Gastrocnemius medialis (tissue), 4 donors: Measurements from ENCODE around the gene FCN2. TPM values are rescaled to one million over a fixed set of nuclear protein-coding genes. Genes with fewer than 3 reads are reported as not detected.

Experiments
- ATAC-seq, 2 donors: fragments of 150-250 bp; one replicate each; pipeline ENCODE4 v1.9.1; 2016
- DNase-seq, 2 donors: peaks; one replicate each; pipeline ENCODE4 v3.0.0-alpha.2; 2019
- H3K27ac ChIP-seq, 4 donors: fragments of 200-600 bp; sonication (generic); 1 replicate in 1 of 4; 2 replicates in 3 of 4; pipeline ENCODE4 v1.5.1; 2016 to 2018; ENCODE audit warnings: mild to moderate bottlenecking in 2 of 4, moderate library complexity in 1 of 4
- H3K27me3 ChIP-seq, 3 donors: fragments of 200-600 bp; sonication (generic) in 2 of 3; 1 replicate in 1 of 3; 2 replicates in 2 of 3; pipeline versions ENCODE4 v1.5.1 to v1.6.0; 2016 to 2019; ENCODE audit warnings: mild to moderate bottlenecking in 1 of 3, moderate library complexity in 1 of 3
- H3K36me3 ChIP-seq, 2 donors: fragments of 200-600 bp; sonication (generic) in 1 of 2; one replicate each; pipeline ENCODE4 v1.5.1; 2017 to 2018
- H3K4me1 ChIP-seq, 2 donors: fragments of 200-600 bp; sonication (generic) in 1 of 2; one replicate each; pipeline ENCODE4 v1.5.1; 2016 to 2017; ENCODE audit warnings: mild to moderate bottlenecking in 2 of 2
- H3K4me3 ChIP-seq, 4 donors: fragments of 200-600 bp; sonication (generic) in 3 of 4; 1 replicate in 1 of 4; 2 replicates in 3 of 4; pipeline ENCODE4 v1.5.1; 2016 to 2019; ENCODE audit warnings: mild to moderate bottlenecking in 2 of 4
- H3K9me3 ChIP-seq, 3 donors: fragments of 200-600 bp; sonication (generic) in 2 of 3; 1 replicate in 1 of 3; 2 replicates in 2 of 3; pipeline ENCODE4 v1.5.1; 2016 to 2019
- CTCF ChIP-seq, 5 experiments: fragments of 450-650 bp in 3 of 5; fragments of 200-600 bp in 2 of 5; sonication (generic) in 2 of 5; IDR thresholded peaks in 4 of 5; conservative IDR thresholded peaks in 1 of 5; 1 replicate in 4 of 5; 2 replicates in 1 of 5; pipeline ENCODE4 v1.5.1; 2016 to 2019; ENCODE audit warnings: antibody characterized with exemption in 5 of 5, mild to moderate bottlenecking in 3 of 5, moderate library complexity in 3 of 5
- POLR2A ChIP-seq, 2 donors: fragments of 450-650 bp; IDR thresholded peaks; one replicate each; pipeline ENCODE4 v1.6.1; 2017; ENCODE audit warnings: antibody characterized with exemption in 2 of 2, mild to moderate bottlenecking in 2 of 2, moderate library complexity in 2 of 2
- in situ Hi-C, 4 donors: fragments of 200-750 bp; cut with MboI; loops; one replicate each; pipeline versions ENCODE4 v1.15.0 to v1.8.0; 2017; ENCODE audit warnings: low sequenced_read_pairs in 4 of 4
- intact Hi-C: fragments of 100-400 bp; cut with DNase I; formaldehyde crosslinking; loops from one replicate; pipeline ENCODE4 v1.15.1; 2023; ENCODE audit warnings: low total_unique reads
- total RNA-seq, 4 donors: library from RNA; depleted of rRNA; stranded (reverse); fragments of >200 nt; gene quantifications; one replicate each; pipeline versions ENCODE4 v1.1.0 to v1.2.3, GENCODE V29; 2016

The FCN2 gene
- total RNA-seq, 4 donors from 2014 or later = not detected

GRCh38 chr9:134888603-134889190 is 8.1 kb downstream of the FCN2 start:
- ATAC-seq (peak; percentile 55 to 62), DNase-seq (no peak)
- H3K27ac ChIP-seq = no peak overlapping the region
- intact Hi-C loops = no loop called here
- H3K27me3 ChIP-seq = no peaks in the 10 kb centered on the region
- H3K4me1 ChIP-seq = no peaks in the 10 kb centered on the region
- TF ChIP-seq CTCF (IDR thresholded peaks at IDR 0.05 in 4 of 5, conservative IDR thresholded peaks at IDR 0.05 in 1 of 5) (no peak), POLR2A (IDR thresholded peaks at IDR 0.05) (no peak)
- H3K4me3 ChIP-seq = no peak overlapping the region
- in situ Hi-C loops = no loop called here
- no peaks in the 10 kb centered on the region for H3K9me3 ChIP-seq
- H3K36me3 ChIP-seq = no peaks in the 10 kb centered on the region

- no peaks in the 10 kb centered on the region for H3K36me3 ChIP-seq
- intact Hi-C loops (loop anchor here (10.0 kb wide), 1 partner anchor 85 kb away; no protein-coding TSS in a partner anchor), in situ Hi-C loops (no loop called here)
- no peak for TF ChIP-seq POLR2A (IDR thresholded peaks at IDR 0.05)
- TF ChIP-seq CTCF (IDR thresholded peaks at IDR 0.05 in 4 of 5, conservative IDR thresholded peaks at IDR 0.05 in 1 of 5) = no peak
- no peaks in the 10 kb centered on the region for H3K27me3 ChIP-seq
- DNase-seq (no peak), ATAC-seq (no peak)
- H3K27ac ChIP-seq = no peak overlapping the region
- H3K4me3 ChIP-seq = no peak overlapping the region
- peaks cover 0 to 2% of the 10 kb centered on the region in 2 donors for H3K4me1 ChIP-seq
- H3K9me3 ChIP-seq = no peaks in the 10 kb centered on the region
These were observed 9.0 kb downstream of the FCN2 start for GRCh38 chr9:134889386-134890154.

- Histone ChIP-seq H3K4me1 (peaks cover 0 to 6% of the 10 kb centered on the region in 2 donors), H3K4me3 (no peak overlapping the region), H3K27me3 (no peaks in the 10 kb centered on the region), H3K27ac (no peak overlapping the region), H3K9me3 (no peaks in the 10 kb centered on the region), H3K36me3 (no peaks in the 10 kb centered on the region)
- intact Hi-C loops (loop anchor here (10.0 kb wide), 1 partner anchor 85 kb away; no protein-coding TSS in a partner anchor), in situ Hi-C loops (no loop called here)
- TF ChIP-seq CTCF (IDR thresholded peaks at IDR 0.05 in 4 of 5, conservative IDR thresholded peaks at IDR 0.05 in 1 of 5) = no peak
- TF ChIP-seq POLR2A (IDR thresholded peaks at IDR 0.05) = no peak
- ATAC-seq (no peak), DNase-seq (no peak)
These were observed 9.5 kb downstream of the FCN2 start for GRCh38 chr9:134890155-134890495.

- no peak overlapping the region for H3K27ac ChIP-seq
- H3K9me3 ChIP-seq = no peaks in the 10 kb centered on the region
- intact Hi-C loops = loop anchor here (10.0 kb wide), 1 partner anchor 86 kb away; no protein-coding TSS in a partner anchor
- TF ChIP-seq POLR2A (IDR thresholded peaks at IDR 0.05) = no peak
- no peak for TF ChIP-seq CTCF (IDR thresholded peaks at IDR 0.05 in 4 of 5, conservative IDR thresholded peaks at IDR 0.05 in 1 of 5)
- no peak for ATAC-seq
- H3K4me3 ChIP-seq = no peak overlapping the region
- H3K4me1 ChIP-seq = peaks cover 0 to 14% of the 10 kb centered on the region in 2 donors
- no peaks in the 10 kb centered on the region for H3K27me3 ChIP-seq
- DNase-seq = no peak
- in situ Hi-C loops = no loop called here
- H3K36me3 ChIP-seq = no peaks in the 10 kb centered on the region
These were observed 10.4 kb downstream of the FCN2 start for GRCh38 chr9:134891053-134891452.
